Measurements from ENCODE around the gene RPL11. TPM values are rescaled to one million over a fixed set of nuclear protein-coding genes. Genes with fewer than 3 reads are reported as not detected.

Gene RPL11
- total RNA-seq, 1 donor from 2014 or later, result 1,285 TPM

GRCh38 chr1:23692308-23692871 is 784 bp downstream of the RPL11 start:
- peaks cover 1% of the 10 kb centered on the region for H3K27me3 Mint-ChIP-seq (ENCODE audit: unreplicated experiment)
- no peaks in the 10 kb centered on the region for H3K9me3 Mint-ChIP-seq (ENCODE audit: unreplicated experiment)
- peak overlapping the region; percentile 94 for H3K4me3 Mint-ChIP-seq (ENCODE audit: unreplicated experiment)
- peaks cover 40% of the 10 kb centered on the region for H3K4me1 Mint-ChIP-seq (ENCODE audit: unreplicated experiment)
- no peak for DNase-seq (ENCODE audit: low spot score)
- peak overlapping the region; percentile 79 for H3K27ac Mint-ChIP-seq (ENCODE audit: unreplicated experiment)
- H3K36me3 Mint-ChIP-seq (ENCODE audit: low read depth, unreplicated experiment), result peaks cover 38% of the 10 kb centered on the region
- no peak for TF ChIP-seq CTCF (IDR thresholded peaks at IDR 0.05; ENCODE audit: unreplicated experiment)

GRCh38 chr1:23693599-23693998 is 2.0 kb downstream of the RPL11 start:
- Mint-ChIP-seq H3K9me3 (ENCODE audit: unreplicated experiment) (no peaks in the 10 kb centered on the region), H3K4me1 (ENCODE audit: unreplicated experiment) (peaks cover 40% of the 10 kb centered on the region), H3K4me3 (ENCODE audit: unreplicated experiment) (peak overlapping the region; percentile 94), H3K36me3 (ENCODE audit: low read depth, unreplicated experiment) (peaks cover 45% of the 10 kb centered on the region), H3K27me3 (ENCODE audit: unreplicated experiment) (peaks cover 1% of the 10 kb centered on the region), H3K27ac (ENCODE audit: unreplicated experiment) (peak overlapping the region; percentile 50)
- no peak for TF ChIP-seq CTCF (IDR thresholded peaks at IDR 0.05; ENCODE audit: unreplicated experiment)
- no peak for DNase-seq (ENCODE audit: low spot score)

- no peak for TF ChIP-seq CTCF (IDR thresholded peaks at IDR 0.05; ENCODE audit: unreplicated experiment)
- H3K27me3 Mint-ChIP-seq (ENCODE audit: unreplicated experiment), result peaks cover 1% of the 10 kb centered on the region
- no peak for DNase-seq (ENCODE audit: low spot score)
- H3K9me3 Mint-ChIP-seq (ENCODE audit: unreplicated experiment), result no peaks in the 10 kb centered on the region
- peak overlapping the region; percentile 85 for H3K4me3 Mint-ChIP-seq (ENCODE audit: unreplicated experiment)
- H3K27ac Mint-ChIP-seq (ENCODE audit: unreplicated experiment), result peak overlapping the region; percentile 65
- peaks cover 40% of the 10 kb centered on the region for H3K4me1 Mint-ChIP-seq (ENCODE audit: unreplicated experiment)
- peaks cover 45% of the 10 kb centered on the region for H3K36me3 Mint-ChIP-seq (ENCODE audit: low read depth, unreplicated experiment)
Measured at GRCh38 chr1:23694371-23694770, 2.8 kb downstream of the RPL11 start.

- Mint-ChIP-seq H3K27me3 (ENCODE audit: unreplicated experiment) (peaks cover 1% of the 10 kb centered on the region), H3K36me3 (ENCODE audit: low read depth, unreplicated experiment) (peaks cover 54% of the 10 kb centered on the region), H3K4me3 (ENCODE audit: unreplicated experiment) (no peak overlapping the region), H3K27ac (ENCODE audit: unreplicated experiment) (no peak overlapping the region), H3K9me3 (ENCODE audit: unreplicated experiment) (no peaks in the 10 kb centered on the region), H3K4me1 (ENCODE audit: unreplicated experiment) (peaks cover 40% of the 10 kb centered on the region)
- no peak for DNase-seq (ENCODE audit: low spot score)
- no peak for TF ChIP-seq CTCF (IDR thresholded peaks at IDR 0.05; ENCODE audit: unreplicated experiment)
Measured at GRCh38 chr1:23695667-23696066, 4.1 kb downstream of the RPL11 start.

- no peak for TF ChIP-seq CTCF (IDR thresholded peaks at IDR 0.05; ENCODE audit: unreplicated experiment)
- H3K36me3 Mint-ChIP-seq (ENCODE audit: low read depth, unreplicated experiment), result peaks cover 55% of the 10 kb centered on the region
- H3K4me3 Mint-ChIP-seq (ENCODE audit: unreplicated experiment), result no peak overlapping the region
- H3K27ac Mint-ChIP-seq (ENCODE audit: unreplicated experiment), result no peak overlapping the region
- DNase-seq (ENCODE audit: low spot score), result no peak
- H3K9me3 Mint-ChIP-seq (ENCODE audit: unreplicated experiment), result no peaks in the 10 kb centered on the region
- H3K27me3 Mint-ChIP-seq (ENCODE audit: unreplicated experiment), result peaks cover 1% of the 10 kb centered on the region
- peaks cover 40% of the 10 kb centered on the region for H3K4me1 Mint-ChIP-seq (ENCODE audit: unreplicated experiment)
Measured at GRCh38 chr1:23696335-23696989, 4.9 kb downstream of the RPL11 start.
